Neural cell (in vitro differentiated cells): Measurements from ENCODE around the gene MICAL2.

Experiments used
- CTCF ChIP-seq: fragments of 450-650 bp; IDR thresholded peaks from 2 replicates; pipeline ENCODE4 v1.5.1; 2014; ENCODE audit warnings: antibody characterized with exemption, mild to moderate bottlenecking, moderate library complexity; ENCODE audit not compliant: poor library complexity, severe bottlenecking
- EP300 ChIP-seq: fragments of 450-650 bp; conservative IDR thresholded peaks from 2 replicates; pipeline ENCODE4 v1.6.1; 2014; ENCODE audit warnings: antibody characterized with exemption, mild to moderate bottlenecking, moderate library complexity; ENCODE audit not compliant: poor library complexity, severe bottlenecking
- EZH2 ChIP-seq: fragments of 200-600, 300-800 bp; shearing (Covaris generic), sonication (generic); IDR thresholded peaks from 2 replicates; pipeline ENCODE4 v1.6.1; 2014; ENCODE audit warnings: antibody characterized with exemption, low read length, borderline replicate concordance, mild to moderate bottlenecking; ENCODE audit not compliant: insufficient read depth, poor library complexity, severe bottlenecking
- POLR2AphosphoS5 ChIP-seq: IDR thresholded peaks from 2 replicates; pipeline ENCODE4 v1.6.1; 2012
- REST ChIP-seq: IDR thresholded peaks from 2 replicates; pipeline ENCODE4 v1.6.1; 2012; ENCODE audit warnings: borderline replicate concordance
- SMC3 ChIP-seq: fragments of 450-650 bp; conservative IDR thresholded peaks from 2 replicates; pipeline ENCODE4 v1.6.1; 2014; ENCODE audit warnings: antibody characterized with exemption, mild to moderate bottlenecking, moderate library complexity; ENCODE audit not compliant: poor library complexity

GRCh38 chr11:12148882-12149281 lies 38.5 kb downstream of the MICAL2 start:
- TF ChIP-seq EZH2 (no peak), POLR2AphosphoS5 (no peak), CTCF (no peak), REST (no peak), EP300 (no peak), SMC3 (no peak)
